ENCODE results near the gene ATG9A.

Gene ATG9A

GRCh38 chr2:219252900-219253752 is 23.7 kb upstream of the ATG9A start, which contains the start of gene TUBA4B:
Gene TUBA4B (plus strand): TSS chr2:219253243. CDS start chr2:219253408, 165 bp downstream.
- no peak for FAIRE-seq

GRCh38 chr2:219252570-219252899 is 23.1 kb upstream of the ATG9A start:
- no peak for FAIRE-seq

- no peak for FAIRE-seq
Observed at GRCh38 chr2:219252084-219252483, 22.6 kb upstream of the ATG9A start.

DNA sequence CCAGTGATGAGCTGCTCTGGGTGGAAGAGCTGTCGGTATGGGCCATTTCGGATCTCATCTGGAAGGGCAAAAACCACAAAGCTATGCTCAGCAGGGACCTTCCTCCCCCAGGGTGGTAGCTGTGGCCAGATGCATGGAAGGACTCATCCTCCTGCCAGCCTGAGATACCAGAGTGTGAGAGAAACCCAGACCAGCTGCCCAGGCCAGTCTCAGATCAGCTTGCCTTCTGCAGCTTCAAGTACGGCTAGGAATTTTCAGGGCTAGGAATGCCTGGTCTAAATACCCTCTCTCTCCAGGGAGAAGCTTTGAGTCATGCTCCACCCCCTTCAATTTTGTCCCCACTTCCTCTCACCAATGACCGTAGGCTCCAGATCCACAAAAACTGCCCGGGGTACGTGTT is 22.2 kb upstream of the ATG9A start:
- no peak for FAIRE-seq

DNA sequence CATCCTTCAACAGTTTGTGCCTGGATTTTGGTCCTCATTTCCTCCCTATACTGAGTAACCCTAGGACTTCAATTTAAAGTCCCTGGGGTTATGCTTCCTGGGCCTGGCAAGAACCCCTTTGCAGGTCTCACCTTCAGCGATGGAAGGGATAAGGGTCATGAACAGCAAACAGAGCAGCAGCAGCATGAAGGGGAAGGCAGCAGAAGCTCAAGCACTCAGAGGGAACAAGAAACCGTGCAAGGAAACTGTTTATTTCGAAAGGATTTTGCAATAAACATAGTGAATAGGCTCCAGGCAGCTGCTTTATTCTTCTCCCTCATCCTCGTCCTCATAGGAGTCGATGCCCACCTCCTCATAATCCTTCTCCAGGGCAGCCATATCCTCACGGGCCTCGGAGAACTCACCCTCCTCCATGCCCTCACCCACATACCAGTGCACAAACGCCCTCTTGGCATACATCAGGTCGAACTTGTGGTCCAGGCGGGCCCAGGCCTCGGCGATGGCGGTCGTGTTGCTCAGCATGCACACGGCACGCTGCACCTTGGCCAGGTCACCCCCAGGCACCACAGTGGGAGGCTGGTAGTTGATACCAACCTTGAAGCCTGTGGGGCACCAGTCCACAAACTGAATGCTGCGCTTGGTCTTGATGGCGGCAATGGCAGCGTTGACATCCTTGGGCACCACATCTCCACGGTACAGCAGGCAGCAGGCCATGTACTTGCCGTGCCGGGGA is 20.8 kb upstream of the ATG9A start:
- no peak for FAIRE-seq

DNA sequence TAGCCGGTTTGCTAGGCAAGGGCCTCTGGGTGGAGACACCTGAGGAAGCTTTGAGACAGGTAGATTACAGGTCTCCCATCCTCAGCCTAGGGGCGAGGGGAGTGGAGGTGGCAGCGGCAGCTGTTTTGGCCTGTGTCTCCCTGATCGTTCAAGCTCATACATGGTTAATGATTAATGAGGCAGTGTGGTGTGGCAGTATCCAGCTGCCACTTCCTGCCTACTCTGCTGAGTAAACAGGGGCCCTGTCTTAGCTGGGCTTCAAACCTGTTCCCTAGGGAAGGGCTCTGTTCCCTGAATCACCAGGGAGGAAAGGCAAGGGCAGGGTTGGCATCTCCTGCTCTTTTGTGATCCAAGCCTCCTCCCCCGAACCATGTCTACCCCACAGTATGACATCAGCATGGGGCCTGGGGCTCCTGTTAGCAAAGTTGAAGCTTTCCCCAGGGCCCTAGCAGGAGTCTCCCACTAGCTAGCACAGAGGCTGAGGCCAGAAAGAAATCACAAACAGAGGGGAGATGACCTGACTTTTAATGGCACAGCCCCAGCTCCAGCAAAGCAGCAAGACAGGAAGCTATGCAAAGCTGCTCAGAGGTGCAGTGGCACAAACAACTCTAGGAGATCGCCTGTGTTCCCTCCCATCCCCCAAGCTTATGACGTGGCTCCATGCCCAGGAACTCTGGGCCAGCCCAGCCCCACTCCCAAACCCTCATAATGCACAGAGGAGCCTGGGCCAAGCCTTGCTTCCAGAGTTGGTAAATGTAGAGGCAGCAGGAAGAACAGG is 20.0 kb upstream of the ATG9A start:
- FAIRE-seq, result no peak

- FAIRE-seq, result no peak
Observed at GRCh38 chr2:219248845-219249202, 19.4 kb upstream of the ATG9A start.

DNA sequence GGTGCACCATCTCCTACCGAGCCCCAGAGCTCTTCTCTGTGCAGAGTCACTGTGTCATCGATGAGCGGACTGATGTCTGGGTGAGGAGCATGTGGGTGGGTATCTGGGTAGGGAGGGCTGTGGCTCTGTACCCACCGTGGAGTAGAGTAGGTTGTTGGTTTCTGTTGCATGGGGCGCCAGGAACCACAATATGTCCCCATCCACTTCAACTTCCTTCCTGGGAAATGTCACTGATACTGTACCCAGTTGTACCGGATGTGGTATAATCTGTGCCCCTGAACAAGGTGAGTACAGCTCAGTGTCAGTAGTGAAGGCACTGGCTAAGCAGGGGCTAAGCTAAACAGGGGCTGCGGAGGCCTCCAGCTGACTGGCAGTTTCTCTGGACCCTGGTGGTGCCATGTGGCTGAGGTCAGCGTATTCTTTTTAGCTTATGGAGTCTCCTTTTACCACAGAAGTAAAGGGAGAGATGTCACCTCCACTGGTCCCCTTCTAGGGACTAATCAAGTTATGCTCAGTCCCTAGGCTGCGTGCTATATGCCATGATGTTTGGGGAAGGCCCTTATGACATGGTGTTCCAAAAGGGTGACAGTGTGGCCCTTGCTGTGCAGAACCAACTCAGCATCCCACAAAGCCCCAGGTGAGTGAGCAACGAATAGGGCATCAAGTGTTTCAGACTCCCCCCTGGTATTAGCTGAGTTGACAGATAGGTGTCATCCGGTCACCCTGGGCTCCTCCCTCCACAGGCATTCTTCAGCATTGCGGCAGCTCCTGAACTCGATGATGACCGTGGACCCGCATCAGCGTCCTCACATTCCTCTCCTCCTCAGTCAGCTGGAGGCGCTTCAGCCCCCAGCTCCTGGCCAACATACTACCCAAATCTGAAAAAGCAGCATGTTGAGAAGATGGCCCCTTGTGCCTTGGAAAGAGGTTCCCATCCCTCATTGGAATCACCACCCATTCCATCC is 18.5 kb upstream of the ATG9A start:
- FAIRE-seq, result no peak

DNA sequence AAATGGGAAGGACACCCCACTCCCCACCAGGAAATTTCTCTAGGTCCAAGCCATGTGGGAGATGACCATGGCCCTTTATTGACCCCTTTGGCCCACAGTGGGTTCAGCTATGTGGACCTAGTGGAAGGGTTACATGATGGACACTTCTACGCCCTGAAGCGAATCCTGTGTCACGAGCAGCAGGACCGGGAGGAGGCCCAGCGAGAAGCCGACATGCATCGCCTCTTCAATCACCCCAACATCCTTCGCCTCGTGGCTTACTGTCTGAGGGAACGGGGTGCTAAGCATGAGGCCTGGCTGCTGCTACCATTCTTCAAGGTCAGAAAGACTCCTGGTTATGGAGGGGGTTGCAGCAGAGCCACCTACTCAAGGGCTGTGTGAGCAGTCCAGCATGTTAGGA is 17.1 kb upstream of the ATG9A start:
- no peak for FAIRE-seq

DNA sequence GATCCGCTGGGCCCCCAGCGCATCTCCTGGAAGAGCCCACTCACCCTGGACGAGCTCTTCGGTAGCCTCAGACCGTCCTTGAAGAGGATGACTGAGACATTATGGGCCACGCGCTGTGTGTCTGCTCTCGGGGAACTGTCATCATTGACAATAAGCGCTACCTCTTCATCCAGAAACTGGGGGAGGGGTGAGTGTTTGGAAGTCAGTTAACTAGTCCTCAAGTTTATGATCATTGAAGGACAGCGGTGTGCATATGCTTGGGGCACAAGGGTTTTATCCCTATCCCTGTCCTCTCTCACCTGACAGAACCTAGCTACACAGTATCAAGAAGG is 16.4 kb upstream of the ATG9A start:
- no peak for FAIRE-seq

DNA sequence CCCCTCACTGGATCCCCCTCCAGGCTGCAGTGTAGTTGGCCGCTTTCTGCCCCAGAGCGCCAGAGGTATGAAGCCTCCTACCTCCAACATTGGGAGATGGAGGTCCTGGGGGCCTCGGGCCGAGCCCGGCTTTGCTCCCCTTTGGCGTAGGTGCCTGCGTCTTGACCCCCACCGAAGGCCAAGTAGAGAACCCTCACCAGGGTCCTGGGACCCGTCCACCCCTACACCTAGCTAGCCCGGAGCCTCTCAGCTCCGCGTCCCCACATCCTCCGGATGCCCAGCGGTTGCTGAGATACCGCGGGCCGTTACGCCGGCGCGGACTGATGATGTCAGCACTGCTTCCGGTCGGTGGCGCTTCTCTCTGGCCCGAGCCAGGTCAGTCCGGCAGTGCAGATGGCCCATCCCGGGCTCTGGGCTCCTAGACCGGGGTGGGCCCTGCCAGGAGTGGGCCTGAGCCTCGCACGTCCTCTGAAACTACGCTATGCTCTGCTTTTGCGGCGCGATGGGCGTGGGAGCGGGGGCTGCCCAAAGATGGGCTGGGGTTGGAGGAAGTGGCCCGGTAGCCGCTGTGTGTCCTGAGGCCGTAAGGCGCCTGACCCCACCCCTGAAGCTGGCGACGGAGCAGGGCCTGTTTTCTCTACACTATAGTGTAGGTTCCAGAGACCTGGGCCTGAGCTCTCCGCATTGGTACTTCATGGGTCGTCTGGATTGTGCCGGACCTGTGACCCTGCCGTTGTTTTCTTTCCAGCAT is 15.9 kb upstream of the ATG9A start, which contains the start of the genes GLB1L and STK16:
Gene GLB1L (minus strand): TSS at position 297 of the 751 bp plus-strand sequence. CDS start 1,871 bp downstream, outside the sequence.
Gene STK16 (plus strand): TSS at position 332 of the 751 bp plus-strand sequence. CDS start 521 bp downstream, outside the sequence.
- FAIRE-seq, result no peak

GRCh38 chr2:219244789-219245147 is 15.3 kb upstream of the ATG9A start:
- no peak for FAIRE-seq

GRCh38 chr2:219243291-219243761 is 13.9 kb upstream of the ATG9A start:
- no peak for FAIRE-seq

DNA sequence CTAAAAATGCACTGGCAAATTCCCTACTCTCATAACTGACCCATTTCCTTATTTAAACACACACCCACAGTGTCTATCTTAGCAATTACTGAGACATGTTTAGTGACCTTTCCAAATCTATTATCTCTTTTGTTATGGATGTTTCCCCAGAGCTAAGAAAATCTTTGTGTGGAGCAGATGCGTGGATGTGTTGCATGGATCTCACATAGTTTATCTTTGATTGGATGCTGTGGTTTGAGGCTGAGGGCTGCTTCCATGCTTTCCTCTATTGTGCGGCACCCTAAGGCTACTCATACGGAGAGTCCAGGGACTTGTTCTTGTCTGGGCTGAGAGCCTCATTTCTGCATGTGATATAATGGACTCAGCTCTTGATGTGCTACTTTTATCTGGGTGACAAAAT is 4.9 kb upstream of the ATG9A start:
- FAIRE-seq, result no peak

DNA sequence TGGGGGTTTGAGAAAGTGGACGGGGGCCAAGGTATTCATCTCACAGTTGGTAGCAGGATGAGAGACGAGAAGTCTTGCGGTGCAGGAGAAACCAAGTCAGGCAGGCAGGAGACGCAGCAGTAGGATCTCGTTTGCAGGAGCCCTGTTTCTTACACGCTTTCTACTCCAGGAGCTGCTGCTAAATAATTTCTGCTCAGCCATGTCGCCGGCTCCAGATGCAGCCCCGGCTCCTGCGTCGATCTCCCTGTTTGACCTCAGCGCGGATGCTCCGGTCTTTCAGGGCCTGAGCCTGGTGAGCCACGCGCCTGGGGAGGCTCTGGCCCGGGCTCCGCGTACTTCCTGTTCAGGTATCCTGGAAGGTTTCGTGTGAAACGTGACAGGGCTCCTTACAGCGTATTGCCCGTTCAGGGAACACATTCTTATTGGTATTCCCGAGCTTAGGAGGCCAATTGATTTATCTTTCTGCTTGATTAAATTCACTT is 664 bp upstream of the ATG9A start:
- no peak for FAIRE-seq

GRCh38 chr2:219228911-219229304 is 528 bp downstream of the ATG9A start:
- no peak for FAIRE-seq

GRCh38 chr2:219228041-219228910 is 1.2 kb downstream of the ATG9A start:
- FAIRE-seq, result no peak

GRCh38 chr2:219225350-219225749 is 4.1 kb downstream of the ATG9A start:
- no peak for FAIRE-seq

GRCh38 chr2:219223831-219224610 is 5.4 kb downstream of the ATG9A start:
- FAIRE-seq, result no peak

All from colon (tissue), 2 donors.